GM23338 (cell line): ENCODE measurements around the gene SULT1C3. TPM values are rescaled to one million over a fixed set of nuclear protein-coding genes. Genes with fewer than 3 reads are reported as not detected.
A peak's percentile ranks its signal among the peaks of the same experiment; 100 is the strongest.

Experiments
- ATAC-seq: fragments of 200-7000 bp; cut with Tn5 transposase; 3 replicates; pipeline ENCODE4 v1.9.1; 2020
- DNase-seq: peaks from one replicate; pipeline ENCODE4 v3.0.0-alpha.2; 2015; ENCODE audit warnings: low spot score
- H2AFZ ChIP-seq: fragments of 200-600 bp; sonication (generic); 2 replicates; pipeline ENCODE4 v1.8.0; 2016; ENCODE audit warnings: antibody characterized with exemption, mild to moderate bottlenecking, moderate library complexity
- H3F3A ChIP-seq: fragments of 200-600 bp; sonication (generic); replicated peaks from 2 replicates; pipeline ENCODE4 v1.8.0; 2017; ENCODE audit warnings: antibody characterized with exemption, mixed run types, low read depth
- H3K27ac ChIP-seq: fragments of 200-600 bp; sonication (generic); 2 replicates; pipeline ENCODE4 v1.6.1; 2016; ENCODE audit warnings: low read depth
- H3K27me3 ChIP-seq: fragments of 200-600 bp; sonication (generic); 2 replicates; pipeline ENCODE4 v1.8.0; 2016; ENCODE audit warnings: mild to moderate bottlenecking, mixed run types, moderate library complexity; ENCODE audit not compliant: insufficient read depth
- H3K36me3 ChIP-seq: fragments of 200-600 bp; sonication (generic); 2 replicates; pipeline ENCODE4 v1.8.0; 2016; ENCODE audit warnings: mild to moderate bottlenecking; ENCODE audit not compliant: insufficient read depth
- H3K4me1 ChIP-seq: fragments of 200-600 bp; sonication (generic); 2 replicates; pipeline ENCODE4 v1.8.0; 2016; ENCODE audit warnings: mild to moderate bottlenecking, moderate library complexity; ENCODE audit not compliant: insufficient read depth
- H3K4me2 ChIP-seq: fragments of 200-600 bp; sonication (generic); 2 replicates; pipeline ENCODE4 v1.7.1; 2017; ENCODE audit warnings: mixed run types
- H3K4me3 ChIP-seq: fragments of 200-600 bp; sonication (generic); 2 replicates; pipeline ENCODE4 v1.6.1; 2016; ENCODE audit warnings: mixed run types
- H3K79me2 ChIP-seq: fragments of 200-600 bp; sonication (generic); replicated peaks from 2 replicates; pipeline ENCODE4 v1.8.0; 2017; ENCODE audit warnings: mild to moderate bottlenecking; ENCODE audit not compliant: insufficient read depth
- H3K9me2 ChIP-seq: fragments of 200-600 bp; sonication (generic); 2 replicates; pipeline ENCODE4 v1.8.0; 2017; ENCODE audit not compliant: insufficient read depth
- H4K20me1 ChIP-seq: fragments of 200-600 bp; sonication (generic); replicated peaks from 2 replicates; pipeline ENCODE4 v1.8.0; 2017; ENCODE audit warnings: mild to moderate bottlenecking; ENCODE audit not compliant: insufficient read depth
- H3K27ac Mint-ChIP-seq: 2 replicates; pipeline ENCODE4 v1.8.0; 2020; ENCODE audit warnings: inconsistent platforms, mild to moderate bottlenecking, moderate library complexity, mixed read lengths
- H3K27me3 Mint-ChIP-seq: 3 replicates; pipeline ENCODE4 v1.8.0; 2022; ENCODE audit warnings: low read depth, mild to moderate bottlenecking, moderate library complexity, mixed read lengths, inconsistent platforms; ENCODE audit not compliant: insufficient read depth, poor library complexity
- H3K36me3 Mint-ChIP-seq: 3 replicates; pipeline ENCODE4 v1.8.0; 2021; ENCODE audit warnings: low read depth, mild to moderate bottlenecking, inconsistent platforms, moderate library complexity, mixed read lengths
- H3K4me1 Mint-ChIP-seq: 3 replicates; pipeline ENCODE4 v1.8.0; 2020; ENCODE audit warnings: mild to moderate bottlenecking, inconsistent platforms, mixed read lengths
- H3K4me3 Mint-ChIP-seq: 3 replicates; pipeline ENCODE4 v1.8.0; 2021; ENCODE audit warnings: moderate library complexity, mild to moderate bottlenecking, inconsistent platforms, mixed read lengths
- H3K9me3 Mint-ChIP-seq: 3 replicates; pipeline ENCODE4 v1.8.0; 2020; ENCODE audit warnings: moderate library complexity, mild to moderate bottlenecking, inconsistent platforms, mixed read lengths
- CREB1 ChIP-seq: fragments of 250-450 bp; sonication (Bioruptor Pico); IDR thresholded peaks from 2 replicates; pipeline ENCODE4 v1.5.0; 2020; ENCODE audit warnings: low read depth, mild to moderate bottlenecking, moderate library complexity
- CTCF ChIP-seq, 2 experiments: fragments of 200-600 bp in 1 of 2; sonication (generic) in 1 of 2; conservative IDR thresholded peaks; 2 replicates each; pipeline versions ENCODE4 v1.5.1 to v1.6.1; 2016 to 2017; ENCODE audit warnings: antibody characterized with exemption in 2 of 2, low read depth in 2 of 2, mild to moderate bottlenecking in 2 of 2, moderate library complexity in 1 of 2
- JUNB ChIP-seq: IDR thresholded peaks from one replicate; pipeline ENCODE4 v1.6.1; 2016; ENCODE audit warnings: antibody characterized with exemption; ENCODE audit not compliant: unreplicated experiment
- POLR2AphosphoS5 ChIP-seq: IDR thresholded peaks from 2 replicates; pipeline ENCODE4 v1.6.1; 2016; ENCODE audit warnings: antibody characterized with exemption, low read depth
- REST ChIP-seq: IDR thresholded peaks from one replicate; pipeline ENCODE4 v1.6.1; 2018; ENCODE audit warnings: antibody characterized with exemption; ENCODE audit not compliant: unreplicated experiment
- ZNF331 ChIP-seq: fragments of 250-450 bp; sonication (Bioruptor Pico); IDR thresholded peaks from 2 replicates; pipeline ENCODE4 v1.5.0; 2020; ENCODE audit warnings: low read depth, mild to moderate bottlenecking, moderate library complexity
- ZNF462 ChIP-seq: fragments of 250-450 bp; sonication (Bioruptor Pico); IDR thresholded peaks from 2 replicates; pipeline ENCODE4 v1.5.0; 2020; ENCODE audit warnings: mild to moderate bottlenecking, moderate library complexity
- polyA plus RNA-seq: library from polyadenylated mRNA; unstranded; fragments of >200 nt; fragmentation: Nextera tagmentation; extraction: Ambion mirVana; gene quantifications from 2 replicates; pipeline ENCODE4 v1.2.1, GENCODE V29; 2016
- total RNA-seq: library from RNA; depleted of rRNA; stranded (reverse); fragments of >200 nt; shearing (Covaris generic); gene quantifications from 2 replicates; pipeline ENCODE4 v1.2.3, GENCODE V29; 2014

The SULT1C3 gene
- total and polyA plus RNA-seq, 2 experiments from 2014 or later: not detected

GRCh38 chr2:108215794-108216211 lies 24.0 kb upstream of the SULT1C3 start:
- H3K4me3 Mint-ChIP-seq: no peak overlapping the region
- H3F3A ChIP-seq: no peaks in the 10 kb centered on the region
- H3K36me3 Mint-ChIP-seq: peaks cover 8% of the 10 kb centered on the region; the same call in 1 of the 3 replicates
- H3K4me3 ChIP-seq: no peak overlapping the region
- H3K4me1 ChIP-seq: no peaks in the 10 kb centered on the region
- peaks cover 2% of the 10 kb centered on the region for H3K27me3 Mint-ChIP-seq
- no peak overlapping the region for H3K27ac ChIP-seq
- peaks cover 6% of the 10 kb centered on the region; the same call in 1 of the 2 replicates for H3K36me3 ChIP-seq
- H3K9me3 Mint-ChIP-seq: peaks cover 31% of the 10 kb centered on the region
- no peak overlapping the region for H2AFZ ChIP-seq
- no peaks in the 10 kb centered on the region for H4K20me1 ChIP-seq
- peak; percentile 25 to 55; a peak in 3 of 4 replicates for TF ChIP-seq CTCF (conservative IDR thresholded peaks at IDR 0.05; ENCODE audit: low read depth in 2 of 2)
- TF ChIP-seq REST: no peak
- DNase-seq (peak; percentile 8), ATAC-seq (peak; percentile 54; the same call in 1 of the 3 replicates)
- H3K27ac Mint-ChIP-seq: no peak overlapping the region
- H3K9me2 ChIP-seq: no peaks in the 10 kb centered on the region
- H3K27me3 ChIP-seq: no peaks in the 10 kb centered on the region
- no peaks in the 10 kb centered on the region for H3K4me1 Mint-ChIP-seq
- no peaks in the 10 kb centered on the region for H3K79me2 ChIP-seq
- no peak overlapping the region for H3K4me2 ChIP-seq

GRCh38 chr2:108217211-108217610 lies 22.6 kb upstream of the SULT1C3 start:
- H3K4me3 ChIP-seq: no peak overlapping the region
- ATAC-seq: no peak
- H3K9me3 Mint-ChIP-seq: peaks cover 26% of the 10 kb centered on the region
- TF ChIP-seq CREB1 (CRISPR knock-in tag) (no peak), POLR2AphosphoS5 (no peak), JUNB (no peak), ZNF331 (CRISPR knock-in tag) (no peak), CTCF (conservative IDR thresholded peaks at IDR 0.05; ENCODE audit: low read depth in 2 of 2) (no peak), ZNF462 (CRISPR knock-in tag) (no peak)

More at GRCh38 chr2:108217211-108217610, 22.6 kb upstream of the SULT1C3 start:
- no peak for DNase-seq
- H3K4me3 Mint-ChIP-seq: no peak overlapping the region
- H3F3A ChIP-seq: no peaks in the 10 kb centered on the region
- peaks cover 6% of the 10 kb centered on the region; the same call in 1 of the 2 replicates for H3K36me3 ChIP-seq
- H3K27me3 Mint-ChIP-seq: peaks cover under 1% of the 10 kb centered on the region
- no peaks in the 10 kb centered on the region for H3K79me2 ChIP-seq
- no peaks in the 10 kb centered on the region for H4K20me1 ChIP-seq
- H3K27ac Mint-ChIP-seq: no peak overlapping the region
- no peak overlapping the region for H3K27ac ChIP-seq
- no peak overlapping the region for H3K4me2 ChIP-seq
- no peaks in the 10 kb centered on the region for H3K4me1 Mint-ChIP-seq
- H3K9me2 ChIP-seq: no peaks in the 10 kb centered on the region
- H3K4me1 ChIP-seq: no peaks in the 10 kb centered on the region
- no peaks in the 10 kb centered on the region for H3K27me3 ChIP-seq
- no peak overlapping the region for H2AFZ ChIP-seq
- H3K36me3 Mint-ChIP-seq: peaks cover 10% of the 10 kb centered on the region; the same call in 2 of the 3 replicates
